PC-3 (cell line): ENCODE measurements around the gene TNRC6B. TPM values are rescaled to one million over a fixed set of nuclear protein-coding genes. Genes with fewer than 3 reads are reported as not detected.

Experiments
- ATAC-seq: fragments of 200-7000 bp; cut with Tn5 transposase; 2 replicates; pipeline ENCODE4 v1.9.1; 2020; ENCODE audit warnings: mild to moderate bottlenecking, moderate library complexity
- BruUV-seq: library from RNA; stranded (reverse); fragments of 400-500 nt; replicated peaks from 2 replicates; lab custom pipeline; 2021; lab: Mats Ljungman, UMichigan
- CTCF ChIA-PET: fragments of 300-600 bp; sonication (Branson Sonifier 250); formaldehyde crosslinking; loops from one replicate; lab custom pipeline; 2022; ENCODE audit warnings: antibody characterized with exemption; lab: Charles Lee
- POLR2A ChIA-PET: fragments of 300-600 bp; sonication (Branson Sonifier 250); formaldehyde crosslinking; loops from one replicate; lab custom pipeline; 2022; ENCODE audit warnings: antibody characterized with exemption; ENCODE audit not compliant: unreplicated experiment; lab: Charles Lee
- DNase-seq: peaks from one replicate; pipeline ENCODE4 v3.0.0-alpha.2; 2015
- H2AFZ ChIP-seq: fragments of 300-600 bp; sonication (generic); 2 replicates; pipeline ENCODE4 v1.6.0; 2016; ENCODE audit warnings: antibody characterized with exemption, low read length
- H3F3A ChIP-seq: fragments of 300-600 bp; sonication (generic); one replicate; pipeline ENCODE4 v1.6.0; 2017; ENCODE audit warnings: antibody characterized with exemption, low read length, control low read depth, mild to moderate bottlenecking; ENCODE audit not compliant: unreplicated experiment
- H3K27ac ChIP-seq: fragments of 300-600 bp; sonication (generic); 2 replicates; pipeline ENCODE4 v1.5.1; 2016; ENCODE audit warnings: mild to moderate bottlenecking, low read length
- H3K27me3 ChIP-seq: fragments of 300-600 bp; sonication (generic); 2 replicates; pipeline ENCODE4 v1.6.1; 2016; ENCODE audit warnings: low read length, mixed read lengths
- H3K36me3 ChIP-seq: fragments of 300-600 bp; sonication (generic); 2 replicates; pipeline ENCODE4 v1.6.1; 2016; ENCODE audit warnings: low read depth, mixed run types, low read length, mixed read lengths
- H3K4me1 ChIP-seq: fragments of 300-600 bp; sonication (generic); 2 replicates; pipeline ENCODE4 v1.5.1; 2016; ENCODE audit warnings: low read length; ENCODE audit not compliant: insufficient read depth
- H3K4me2 ChIP-seq: fragments of 300-600 bp; sonication (generic); 2 replicates; pipeline ENCODE4 v1.6.0; 2016; ENCODE audit warnings: low read length
- H3K4me3 ChIP-seq: fragments of 300-600 bp; sonication (generic); 2 replicates; pipeline ENCODE4 v1.5.1; 2016; ENCODE audit warnings: mild to moderate bottlenecking, low read length, mixed read lengths
- H3K79me2 ChIP-seq: fragments of 300-600 bp; sonication (generic); 2 replicates; pipeline ENCODE4 v1.6.1; 2017; ENCODE audit warnings: low read length, mixed read lengths
- H3K9ac ChIP-seq: fragments of 300-600 bp; sonication (generic); 2 replicates; pipeline ENCODE4 v1.6.0; 2016; ENCODE audit warnings: mild to moderate bottlenecking, low read length
- H3K9me2 ChIP-seq: fragments of 300-600 bp; sonication (generic); replicated peaks from 2 replicates; pipeline ENCODE4 v1.6.1; 2016; ENCODE audit warnings: mixed run types, low read length, mixed read lengths
- H3K9me3 ChIP-seq: fragments of 300-600 bp; sonication (generic); 2 replicates; pipeline ENCODE4 v1.6.1; 2016; ENCODE audit warnings: low read length, mixed read lengths
- H4K20me1 ChIP-seq: fragments of 300-600 bp; sonication (generic); 2 replicates; pipeline ENCODE4 v1.6.1; 2016; ENCODE audit warnings: low read length, mixed read lengths
- CTCF ChIP-seq: fragments of 300-600 bp; sonication (generic); conservative IDR thresholded peaks from 2 replicates; pipeline ENCODE4 v1.5.1; 2017; ENCODE audit warnings: antibody characterized with exemption, low read depth, mild to moderate bottlenecking, low read length
- EZH2 ChIP-seq: fragments of 300-600 bp; sonication (generic); IDR thresholded peaks from one replicate; pipeline ENCODE4 v1.6.1; 2017; ENCODE audit warnings: antibody characterized with exemption, mild to moderate bottlenecking, low read length; ENCODE audit not compliant: unreplicated experiment
- EZH2phosphoT487 ChIP-seq: fragments of 300-600 bp; sonication (generic); IDR thresholded peaks from 2 replicates; pipeline ENCODE4 v1.6.1; 2018; ENCODE audit warnings: mild to moderate bottlenecking, antibody characterized with exemption, low read length, borderline replicate concordance
- intact Hi-C: fragments of 100-400 bp; cut with micrococcal nuclease; formaldehyde crosslinking; loops from 2 replicates; pipeline ENCODE4 v1.9.0; 2023
- total RNA-seq: library from RNA; depleted of rRNA; stranded (reverse); fragments of >200 nt; gene quantifications from 2 replicates; pipeline ENCODE4 v1.2.3, GENCODE V29; 2014

TNRC6B gene
- total RNA-seq, 1 experiment from 2014 or later: 21.3 TPM

- ChIA-PET POLR2A (no interaction called here), CTCF (no interaction called here)
- Histone ChIP-seq H3K9me3 (no peaks in the 10 kb centered on the region), H2AFZ (no peak overlapping the region), H3K4me1 (peaks cover 44% of the 10 kb centered on the region), H4K20me1 (no peaks in the 10 kb centered on the region), H3K36me3 (no peaks in the 10 kb centered on the region), H3K9me2 (no peaks in the 10 kb centered on the region), H3K9ac (peak overlapping the region; percentile 31; the same call in 1 of the 2 replicates), H3K4me2 (peak overlapping the region; percentile 58), H3K27ac (peak overlapping the region; percentile 94), H3K79me2 (peaks cover 76% of the 10 kb centered on the region), H3K4me3 (0 out of 2 replicates have a peak overlapping the region, but pooled peaks have one; percentile 7), H3F3A (no peaks in the 10 kb centered on the region), H3K27me3 (no peaks in the 10 kb centered on the region)
- intact Hi-C loops: loop anchor here (5.0 kb wide), 2 partner anchors 38 to 108 kb away; partner anchors contain the start of gene ADSL
- no TSS peak for BruUV-seq
- no peak for ATAC-seq
- no peak for TF ChIP-seq EZH2phosphoT487
- DNase-seq: no peak
These were observed 61.6 kb downstream of the TNRC6B start for GRCh38 chr22:40239345-40239683.

GRCh38 chr22:40240160-40240559, 62.4 kb downstream of the TNRC6B start:
- no peaks in the 10 kb centered on the region for H3K9me2 ChIP-seq
- H2AFZ ChIP-seq: no peak overlapping the region
- H3K27ac ChIP-seq: peak overlapping the region; percentile 94
- H3K79me2 ChIP-seq: peaks cover 79% of the 10 kb centered on the region
- peak overlapping the region; percentile 61 for H3K4me2 ChIP-seq
- TF ChIP-seq CTCF (no peak), EZH2 (no peak), EZH2phosphoT487 (no peak)
- no peaks in the 10 kb centered on the region for H3F3A ChIP-seq
- ChIA-PET CTCF (no interaction called here), POLR2A (no interaction called here)
- H3K9me3 ChIP-seq: no peaks in the 10 kb centered on the region
- peaks cover 44% of the 10 kb centered on the region for H3K4me1 ChIP-seq
- intact Hi-C loops: loop anchor here (2.0 kb wide), 1 partner anchor 19 kb away; no protein-coding TSS in a partner anchor
- H3K27me3 ChIP-seq: no peaks in the 10 kb centered on the region
- no peak overlapping the region for H3K4me3 ChIP-seq
- DNase-seq: no peak
- no peaks in the 10 kb centered on the region for H3K36me3 ChIP-seq
- H3K9ac ChIP-seq: no peak overlapping the region; the same call in 1 of the 2 replicates
- BruUV-seq: no TSS peak
- ATAC-seq: no peak
- no peaks in the 10 kb centered on the region for H4K20me1 ChIP-seq

DNA sequence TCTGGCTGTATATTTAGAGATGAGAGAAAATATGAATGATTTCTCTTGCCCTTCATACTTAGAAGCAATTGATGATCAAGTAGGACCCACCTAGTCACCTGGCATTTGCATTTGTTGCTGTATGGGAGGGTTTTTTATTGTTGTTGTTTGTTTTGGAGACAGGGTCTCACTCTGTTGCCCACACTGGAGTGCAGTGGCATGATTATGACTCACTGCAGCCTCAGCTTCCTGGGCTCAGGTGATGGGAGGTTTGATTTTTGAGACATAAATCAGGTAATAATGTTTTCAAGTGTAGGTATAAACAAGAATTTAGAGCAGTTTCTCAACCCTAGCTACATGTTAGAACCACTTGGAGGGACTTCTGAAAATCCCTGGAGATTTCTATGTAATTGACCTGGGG, 63.0 kb downstream of the TNRC6B start:
- Histone ChIP-seq H3K4me3 (no peak overlapping the region), H3K4me2 (peak overlapping the region; percentile 61), H3K9me3 (no peaks in the 10 kb centered on the region), H2AFZ (no peak overlapping the region), H3K9me2 (no peaks in the 10 kb centered on the region), H3K27me3 (no peaks in the 10 kb centered on the region), H3K36me3 (no peaks in the 10 kb centered on the region), H3K27ac (peak overlapping the region; percentile 94), H3K9ac (peak overlapping the region; percentile 18; the same call in 1 of the 2 replicates), H3F3A (no peaks in the 10 kb centered on the region), H4K20me1 (no peaks in the 10 kb centered on the region), H3K79me2 (peaks cover 77% of the 10 kb centered on the region), H3K4me1 (peaks cover 44% of the 10 kb centered on the region)
- TF ChIP-seq EZH2phosphoT487 (no peak), EZH2 (no peak), CTCF (no peak)
- intact Hi-C loops: loop anchor here (2.0 kb wide), 1 partner anchor 18 kb away; no protein-coding TSS in a partner anchor
- ATAC-seq (no peak; the same call in 1 of the 2 replicates), DNase-seq (peak; percentile 42)
- POLR2A ChIA-PET: no interaction called here
- CTCF ChIA-PET: no interaction called here
- BruUV-seq: no TSS peak
